GM19099 (cell line): ENCODE data around the gene UTP4.

Source experiments
- POLR2A ChIP-seq: IDR thresholded peaks from 3 replicates; pipeline ENCODE4 v1.6.1; 2011; ENCODE audit warnings: low read depth; ENCODE audit not compliant: insufficient read length; ENCODE audit errors: extremely low read depth

The UTP4 gene

DNA sequence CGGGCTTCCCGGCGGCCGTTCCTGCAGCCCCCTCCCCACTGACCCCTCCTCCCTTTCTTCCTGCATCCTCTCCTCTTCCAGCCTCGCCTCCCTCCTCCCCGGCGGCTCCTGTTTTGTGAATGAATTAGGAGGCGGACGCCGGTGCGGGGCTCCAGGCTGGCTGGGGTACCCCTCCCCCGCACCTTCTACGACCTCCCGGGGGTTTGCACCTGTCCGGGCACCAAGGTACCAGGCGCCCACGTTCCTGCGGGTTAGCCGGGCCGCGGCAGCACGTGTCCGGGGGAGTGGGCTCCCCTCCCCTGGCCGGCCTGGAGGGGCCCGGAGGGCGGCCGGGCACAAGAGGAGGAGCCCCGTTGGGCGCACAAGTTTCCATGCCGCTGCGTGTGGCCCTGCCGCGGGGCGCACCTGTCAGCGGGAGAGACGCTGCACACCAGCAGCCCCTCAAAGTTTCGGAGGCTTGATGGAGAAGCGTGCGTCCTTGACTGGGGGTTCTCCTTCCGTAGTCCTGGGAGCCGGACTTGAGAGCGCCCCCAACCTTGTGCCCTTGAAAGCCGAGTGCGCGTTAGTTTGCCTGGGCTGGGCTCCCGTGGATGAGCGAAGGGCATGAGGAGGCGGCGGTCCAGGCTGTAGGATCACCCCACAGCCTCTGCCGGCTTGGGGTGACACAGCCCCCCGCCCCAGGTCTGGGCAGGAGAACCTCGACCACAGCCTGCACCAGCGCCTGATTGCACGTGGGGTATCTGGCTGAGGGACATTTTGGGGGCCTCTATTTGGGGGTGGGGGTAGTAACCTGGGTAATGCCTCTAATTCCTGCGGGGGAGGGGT is 25.7 kb upstream of the UTP4 start:
- TF ChIP-seq POLR2A: no peak

- TF ChIP-seq POLR2A: no peak
Observed at GRCh38 chr16:69107316-69107962, 25.0 kb upstream of the UTP4 start.

GRCh38 chr16:69108064-69108904 is 24.2 kb upstream of the UTP4 start:
- no peak for TF ChIP-seq POLR2A

- no peak for TF ChIP-seq POLR2A
Observed at GRCh38 chr16:69108905-69109252, 23.6 kb upstream of the UTP4 start.

DNA sequence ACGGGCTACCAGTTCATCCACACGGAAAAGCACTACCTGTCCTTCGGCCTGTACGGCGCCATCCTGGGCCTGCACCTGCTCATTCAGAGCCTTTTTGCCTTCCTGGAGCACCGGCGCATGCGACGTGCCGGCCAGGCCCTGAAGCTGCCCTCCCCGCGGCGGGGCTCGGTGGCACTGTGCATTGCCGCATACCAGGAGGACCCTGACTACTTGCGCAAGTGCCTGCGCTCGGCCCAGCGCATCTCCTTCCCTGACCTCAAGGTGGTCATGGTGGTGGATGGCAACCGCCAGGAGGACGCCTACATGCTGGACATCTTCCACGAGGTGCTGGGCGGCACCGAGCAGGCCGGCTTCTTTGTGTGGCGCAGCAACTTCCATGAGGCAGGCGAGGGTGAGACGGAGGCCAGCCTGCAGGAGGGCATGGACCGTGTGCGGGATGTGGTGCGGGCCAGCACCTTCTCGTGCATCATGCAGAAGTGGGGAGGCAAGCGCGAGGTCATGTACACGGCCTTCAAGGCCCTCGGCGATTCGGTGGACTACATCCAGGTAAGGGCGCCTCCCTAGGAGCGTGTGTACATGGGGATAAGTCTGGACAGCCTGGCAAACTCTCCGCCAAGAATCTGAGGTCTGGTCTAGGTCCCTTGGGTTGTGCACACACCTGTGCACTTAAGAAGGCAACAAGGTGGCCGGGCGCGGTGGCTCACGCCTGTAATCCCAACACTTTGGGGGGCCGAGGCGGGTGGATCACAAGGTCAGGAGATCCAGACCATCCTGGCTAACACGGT is 22.8 kb upstream of the UTP4 start:
- no peak for TF ChIP-seq POLR2A

- no peak for TF ChIP-seq POLR2A
Observed at GRCh38 chr16:69110406-69110805, 22.0 kb upstream of the UTP4 start.

DNA sequence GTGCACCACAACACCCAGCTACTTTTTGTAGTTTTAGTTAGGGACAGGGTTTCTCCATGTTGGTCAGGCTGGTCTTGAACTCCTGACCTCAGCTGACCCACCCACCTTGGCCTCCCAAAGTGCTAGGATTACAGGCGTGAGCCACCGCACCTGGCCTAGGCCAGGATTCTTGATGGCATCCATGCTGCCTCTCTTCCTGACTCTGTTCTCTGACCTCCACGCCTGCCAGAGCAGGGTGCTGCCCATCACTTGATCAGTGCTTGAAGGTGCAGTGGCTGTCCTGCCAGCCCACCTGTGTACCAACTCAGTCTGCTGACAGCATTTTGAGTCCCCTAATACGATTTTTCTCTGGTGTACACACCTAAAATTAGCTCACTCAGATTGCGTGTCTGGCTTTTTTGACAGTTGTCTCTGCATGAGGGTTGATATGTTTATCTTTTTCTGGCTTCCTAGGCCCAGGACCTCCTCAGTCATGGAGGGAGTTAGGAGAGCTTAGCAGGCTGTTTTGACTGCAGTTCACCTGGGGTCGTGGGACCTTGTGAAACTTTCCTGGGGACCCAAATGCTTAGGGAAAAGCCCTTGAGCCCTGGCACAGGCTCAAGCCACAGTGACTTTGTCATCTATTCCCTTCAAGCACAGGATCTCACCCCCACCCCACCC is 21.1 kb upstream of the UTP4 start:
- no peak for TF ChIP-seq POLR2A

GRCh38 chr16:69111876-69112230 is 20.6 kb upstream of the UTP4 start:
- TF ChIP-seq POLR2A: no peak

- TF ChIP-seq POLR2A: no peak
Observed at GRCh38 chr16:69112285-69113129, 19.9 kb upstream of the UTP4 start.

GRCh38 chr16:69113216-69113615 is 19.2 kb upstream of the UTP4 start:
- no peak for TF ChIP-seq POLR2A

- no peak for TF ChIP-seq POLR2A
Observed at GRCh38 chr16:69114346-69114975, 18.0 kb upstream of the UTP4 start.

GRCh38 chr16:69114976-69115355 is 17.5 kb upstream of the UTP4 start:
- TF ChIP-seq POLR2A: no peak

DNA sequence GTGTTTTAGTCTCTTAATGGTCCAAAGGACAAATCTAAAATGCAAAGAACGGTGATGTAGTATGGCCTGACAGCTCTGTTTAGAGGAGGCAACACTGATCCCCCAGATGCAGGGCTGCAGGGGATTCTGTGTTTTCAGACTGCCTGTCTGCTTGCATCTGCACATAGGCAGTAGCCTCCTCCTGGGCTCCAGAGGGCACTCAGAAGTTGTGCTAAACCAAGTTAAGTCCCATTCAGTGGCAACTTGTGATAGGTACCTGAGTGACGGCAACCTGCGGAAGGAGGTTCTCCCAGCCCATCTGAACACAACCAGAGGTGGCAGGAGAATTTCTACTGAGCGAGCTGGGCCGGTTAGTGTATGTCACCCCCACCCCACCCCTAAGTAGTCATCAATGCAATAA is 17.1 kb upstream of the UTP4 start:
- no peak for TF ChIP-seq POLR2A
